Hindlimb muscle (tissue), 1 donor: ENCODE data around the gene DYNLT4. TPM values are rescaled to one million over a fixed set of nuclear protein-coding genes. Genes with fewer than 3 reads are reported as not detected.

Experiments used
- polyA plus RNA-seq: library from polyadenylated mRNA; unstranded; fragments of 120-200 nt; gene quantifications from one replicate; pipeline ENCODE4 v1.2.1, GENCODE V29; 2013; ENCODE audit not compliant: insufficient read length

DYNLT4 gene
- polyA plus RNA-seq, 1 donor = not detected

Other genes with a start within 250 kb of the DYNLT4 start
- 8.7 TPM for gene TMEM53, start 132.9 kb downstream of the DYNLT4 start, polyA plus RNA-seq
- gene ARMH1, start 132.6 kb downstream of the DYNLT4 start, polyA plus RNA-seq = 2.2 TPM
- gene RNU5D-1, start 76.2 kb downstream of the DYNLT4 start, polyA plus RNA-seq = not detected
- gene KIF2C, start 67.5 kb downstream of the DYNLT4 start, polyA plus RNA-seq = 10.6 TPM
- 2,950 TPM for gene RPS8, start 31.8 kb downstream of the DYNLT4 start, polyA plus RNA-seq
- gene BEST4, start 19.2 kb downstream of the DYNLT4 start, polyA plus RNA-seq = 0.19 TPM
- 12.4 TPM for gene PLK3, start 7.0 kb downstream of the DYNLT4 start, polyA plus RNA-seq
- gene BTBD19, start 1.2 kb upstream of the DYNLT4 start, polyA plus RNA-seq = 7.9 TPM
- gene PTCH2, start 35.9 kb upstream of the DYNLT4 start, polyA plus RNA-seq = 10.0 TPM
- 24.6 TPM for gene EIF2B3, start 179.2 kb upstream of the DYNLT4 start, polyA plus RNA-seq
- 34.8 TPM for gene HECTD3, start 204.0 kb upstream of the DYNLT4 start, polyA plus RNA-seq
- gene UROD, start 204.9 kb upstream of the DYNLT4 start, polyA plus RNA-seq = 80.1 TPM